ENCODE results near the gene ZBTB18. TPM values are rescaled to one million over a fixed set of nuclear protein-coding genes. Genes with fewer than 3 reads are reported as not detected.

ZBTB18 gene
- total and polyA plus RNA-seq, 2 donors (not counting 1 experiment from before 2014, with no cell fraction given), result 38.4 to 130 TPM

- H3K27me3 Mint-ChIP-seq, result peaks cover 22% of the 10 kb centered on the region
- no peaks in the 10 kb centered on the region for H3K36me3 ChIP-seq (replicated peaks in 1 of 2; ENCODE audit: control extremely low read depth in 1 of 2, control insufficient read depth in 1 of 2, extremely low read depth in 1 of 2, insufficient read depth in 2 of 2, low read length in 1 of 2)
- H2AFZ ChIP-seq (ENCODE audit: insufficient read depth, low read depth, low read length, poor library complexity, severe bottlenecking), result no peak overlapping the region
- H4K20me1 ChIP-seq (ENCODE audit: control insufficient read depth, insufficient read depth, low read length, poor library complexity, severe bottlenecking), result no peaks in the 10 kb centered on the region
- H3K9ac ChIP-seq (ENCODE audit: low read length), result no peak overlapping the region
- no peaks in the 10 kb centered on the region for H3K9me3 Mint-ChIP-seq (ENCODE audit: insufficient read depth)
- TF ChIP-seq CTCF (IDR thresholded peaks at IDR 0.05) (no peak), EZH2 (IDR thresholded peaks at IDR 0.05; ENCODE audit: borderline replicate concordance, insufficient read depth, low read depth, low read length, poor library complexity, severe bottlenecking) (no peak)
- POLR2A ChIA-PET, result no interaction called here
- H3K4me1 ChIP-seq (ENCODE audit: control insufficient read depth in 2 of 2, insufficient read depth in 2 of 2, low read length in 2 of 2), result peaks cover 1 to 3% of the 10 kb centered on the region in 2 donors
- peaks cover 4% of the 10 kb centered on the region for H3K4me1 Mint-ChIP-seq
- no peak for DNase-seq
- no peak for ATAC-seq (ENCODE audit: low read depth)
- peaks cover 0 to 2% (median 0%) of the 10 kb centered on the region in 3 donors for H3K9me3 ChIP-seq (ENCODE audit: control extremely low read depth in 1 of 3, control insufficient read depth in 2 of 3, insufficient read depth in 1 of 3, low read length in 2 of 3)
- no peak overlapping the region for H3K27ac Mint-ChIP-seq
- no peaks in the 10 kb centered on the region for H3K79me2 ChIP-seq (ENCODE audit: control insufficient read depth, insufficient read depth, low read length)
- intact Hi-C loops (cut with micrococcal nuclease), result no loop called here
- no peak overlapping the region for H3K4me3 Mint-ChIP-seq
- H3K4me3 ChIP-seq (ENCODE audit: control extremely low read depth in 1 of 5, extremely low read depth in 1 of 5, insufficient read depth in 1 of 5, low read depth in 2 of 5, low read length in 4 of 5), result no peak overlapping the region
- WGBS (ENCODE audit: insufficient coverage), result 95% methylated on average over 2 of the region's 4 CpGs
- H3K27me3 ChIP-seq (replicated peaks in 1 of 4; ENCODE audit: control extremely low read depth in 1 of 4, control insufficient read depth in 3 of 4, insufficient read depth in 4 of 4, low read length in 3 of 4), result peaks cover 0 to 7% (median 2%) of the 10 kb centered on the region in 4 experiments
- CTCF ChIA-PET, result no interaction called here
- no peak overlapping the region for H3K4me2 ChIP-seq (replicated peaks; ENCODE audit: low read depth, low read length, poor library complexity, severe bottlenecking)
- H3K27ac ChIP-seq (ENCODE audit: low read length in 2 of 2), result no peak overlapping the region
Measured at GRCh38 chr1:244095529-244095911, 44.4 kb downstream of the ZBTB18 start.

- Histone ChIP-seq H3K36me3 (replicated peaks in 1 of 2; ENCODE audit: control extremely low read depth in 1 of 2, control insufficient read depth in 1 of 2, extremely low read depth in 1 of 2, insufficient read depth in 2 of 2, low read length in 1 of 2) (no peaks in the 10 kb centered on the region), H2AFZ (ENCODE audit: insufficient read depth, low read depth, low read length, poor library complexity, severe bottlenecking) (no peak overlapping the region), H3K79me2 (ENCODE audit: control insufficient read depth, insufficient read depth, low read length) (no peaks in the 10 kb centered on the region), H3K4me3 (ENCODE audit: control extremely low read depth in 1 of 5, extremely low read depth in 1 of 5, insufficient read depth in 1 of 5, low read depth in 2 of 5, low read length in 4 of 5) (no peak overlapping the region), H3K27me3 (replicated peaks in 1 of 4; ENCODE audit: control extremely low read depth in 1 of 4, control insufficient read depth in 3 of 4, insufficient read depth in 4 of 4, low read length in 3 of 4) (peaks cover 0 to 7% (median 2%) of the 10 kb centered on the region in 4 experiments), H3K9ac (ENCODE audit: low read length) (no peak overlapping the region), H4K20me1 (ENCODE audit: control insufficient read depth, insufficient read depth, low read length, poor library complexity, severe bottlenecking) (no peaks in the 10 kb centered on the region), H3K4me1 (ENCODE audit: control insufficient read depth in 2 of 2, insufficient read depth in 2 of 2, low read length in 2 of 2) (peaks cover 7 to 9% of the 10 kb centered on the region in 2 donors), H3K27ac (ENCODE audit: low read length in 2 of 2) (no peak overlapping the region), H3K4me2 (replicated peaks; ENCODE audit: low read depth, low read length, poor library complexity, severe bottlenecking) (no peak overlapping the region), H3K9me3 (ENCODE audit: control extremely low read depth in 1 of 3, control insufficient read depth in 2 of 3, insufficient read depth in 1 of 3, low read length in 2 of 3) (peaks cover 0 to 2% (median 0%) of the 10 kb centered on the region in 3 donors)
- no peak for ATAC-seq (ENCODE audit: low read depth)
- no peak overlapping the region for H3K4me3 Mint-ChIP-seq
- H3K9me3 Mint-ChIP-seq (ENCODE audit: insufficient read depth), result no peaks in the 10 kb centered on the region
- WGBS (ENCODE audit: insufficient coverage), result 80% methylated on average over 12 of the region's 13 CpGs
- CTCF ChIA-PET, result no interaction called here
- TF ChIP-seq EZH2 (IDR thresholded peaks at IDR 0.05; ENCODE audit: borderline replicate concordance, insufficient read depth, low read depth, low read length, poor library complexity, severe bottlenecking) (no peak), CTCF (IDR thresholded peaks at IDR 0.05) (no peak)
- DNase-seq, result no peak
- POLR2A ChIA-PET, result no interaction called here
- intact Hi-C loops (cut with micrococcal nuclease), result no loop called here
- H3K4me1 Mint-ChIP-seq, result peaks cover 10% of the 10 kb centered on the region
- no peak overlapping the region for H3K27ac Mint-ChIP-seq
- peaks cover 28% of the 10 kb centered on the region for H3K27me3 Mint-ChIP-seq
Measured at GRCh38 chr1:244096066-244096610, 45.1 kb downstream of the ZBTB18 start.

Data from B cell (primary cell).